SK-N-SH treated with all-trans-retinoic acid at 6 μM for 48 hours (cell line): Measurements from ENCODE around the gene ADGRG1.

Experiments used
- ATAC-seq: fragments of 200-7000 bp; cut with Tn5 transposase; 3 replicates; pipeline ENCODE4 v1.9.1; 2020; ENCODE audit warnings: mild to moderate bottlenecking, moderate library complexity
- ARNTL ChIP-seq: fragments of 450-650 bp; formaldehyde crosslinking; IDR thresholded peaks from 2 replicates; pipeline ENCODE4 v1.5.0; 2020; ENCODE audit warnings: low read depth, mild to moderate bottlenecking, moderate library complexity, borderline replicate concordance
- CSDC2 ChIP-seq: fragments of 250-450 bp; sonication (Bioruptor Pico); IDR thresholded peaks from 2 replicates; pipeline ENCODE4 v1.5.0; 2020; ENCODE audit warnings: mild to moderate bottlenecking, moderate library complexity
- CSRNP3 ChIP-seq: fragments of 250-450 bp; sonication (Bioruptor Pico); IDR thresholded peaks from 2 replicates; pipeline ENCODE4 v1.5.1; 2021; ENCODE audit warnings: mild to moderate bottlenecking, moderate library complexity
- ESRRG ChIP-seq: fragments of 250-450 bp; sonication (Bioruptor Pico); IDR thresholded peaks from 2 replicates; pipeline ENCODE4 v1.6.1; 2021; ENCODE audit warnings: mild to moderate bottlenecking
- GLIS3 ChIP-seq: fragments of 250-450 bp; sonication (Bioruptor Pico); IDR thresholded peaks from 2 replicates; pipeline ENCODE4 v1.5.0; 2020; ENCODE audit warnings: mild to moderate bottlenecking, moderate library complexity
- ISL1 ChIP-seq: fragments of 250-450 bp; sonication (Bioruptor Pico); IDR thresholded peaks from 2 replicates; pipeline ENCODE4 v2.1.2; 2022; ENCODE audit warnings: mild to moderate bottlenecking, moderate library complexity
- OSR1 ChIP-seq: fragments of 250-450 bp; sonication (Bioruptor Pico); IDR thresholded peaks from 2 replicates; pipeline ENCODE4 v1.8.0; 2022; ENCODE audit warnings: moderate library complexity, mild to moderate bottlenecking, inconsistent platforms
- PATZ1 ChIP-seq: fragments of 250-450 bp; sonication (Bioruptor Pico); IDR thresholded peaks from 2 replicates; pipeline ENCODE4 v1.8.0; 2020; ENCODE audit warnings: mild to moderate bottlenecking, moderate library complexity, borderline replicate concordance
- POU6F1 ChIP-seq: fragments of 250-450 bp; sonication (Bioruptor Pico); IDR thresholded peaks from 2 replicates; pipeline ENCODE4 v1.8.0; 2021; ENCODE audit warnings: low read depth, mild to moderate bottlenecking, moderate library complexity, borderline replicate concordance
- PPARA ChIP-seq: fragments of 250-450 bp; sonication (Bioruptor Pico); IDR thresholded peaks from 2 replicates; pipeline ENCODE4 v1.5.0; 2020; ENCODE audit warnings: mild to moderate bottlenecking, borderline replicate concordance
- RARB ChIP-seq: fragments of 250-450 bp; sonication (Bioruptor Pico); IDR thresholded peaks from 2 replicates; pipeline ENCODE4 v1.8.0; 2021; ENCODE audit warnings: mild to moderate bottlenecking, moderate library complexity
- SNAI2 ChIP-seq: fragments of 250-450 bp; sonication (Bioruptor Pico); IDR thresholded peaks from 2 replicates; pipeline ENCODE4 v1.5.0; 2020; ENCODE audit warnings: mild to moderate bottlenecking, moderate library complexity
- TCF4 ChIP-seq: fragments of 250-450 bp; sonication (Bioruptor Pico); IDR thresholded peaks from 2 replicates; pipeline ENCODE4 v1.8.0; 2021; ENCODE audit warnings: mild to moderate bottlenecking, moderate library complexity, borderline replicate concordance
- TOX ChIP-seq: fragments of 250-450 bp; sonication (Bioruptor Pico); IDR thresholded peaks from 2 replicates; pipeline ENCODE4 v1.8.0; 2021; ENCODE audit warnings: mild to moderate bottlenecking, moderate library complexity, borderline replicate concordance
- TSHZ2 ChIP-seq: fragments of 250-450 bp; sonication (Bioruptor Pico); IDR thresholded peaks from 2 replicates; pipeline ENCODE4 v1.5.0; 2020; ENCODE audit warnings: mild to moderate bottlenecking, moderate library complexity
- ZC3H10 ChIP-seq: fragments of 250-450 bp; sonication (Bioruptor Pico); IDR thresholded peaks from 2 replicates; pipeline ENCODE4 v1.5.1; 2021; ENCODE audit warnings: mild to moderate bottlenecking, moderate library complexity
- ZFP3 ChIP-seq: fragments of 250-450 bp; sonication (Bioruptor Pico); IDR thresholded peaks from 2 replicates; pipeline ENCODE4 v1.5.0; 2020; ENCODE audit warnings: mild to moderate bottlenecking, moderate library complexity
- ZNF70 ChIP-seq: fragments of 450-650 bp; formaldehyde crosslinking; IDR thresholded peaks from 2 replicates; pipeline ENCODE4 v1.5.0; 2020; ENCODE audit warnings: mild to moderate bottlenecking, moderate library complexity
- ZNF8 ChIP-seq: fragments of 450-650 bp; formaldehyde crosslinking; IDR thresholded peaks from 2 replicates; pipeline ENCODE4 v1.5.0; 2020; ENCODE audit warnings: mild to moderate bottlenecking, moderate library complexity

The ADGRG1 gene

GRCh38 chr16:57633383-57634064 lies 5.1 kb downstream of the ADGRG1 start (continued):
- TF ChIP-seq TSHZ2 (CRISPR knock-in tag) (no peak), TOX (CRISPR knock-in tag) (no peak), OSR1 (CRISPR knock-in tag) (no peak), ARNTL (no peak)
- TF ChIP-seq, all 23 proteins: peak for 0

GRCh38 chr16:57634171-57634570 lies 5.7 kb downstream of the ADGRG1 start:
- no peak for TF ChIP-seq ZC3H10 (CRISPR knock-in tag)
- no peak for TF ChIP-seq ESRRG
- TF ChIP-seq PPARA (CRISPR knock-in tag): no peak
- TF ChIP-seq CSRNP3 (CRISPR knock-in tag): no peak
- no peak for TF ChIP-seq CSDC2 (CRISPR knock-in tag)
- no peak for TF ChIP-seq OSR1 (CRISPR knock-in tag)
- no peak for TF ChIP-seq SNAI2 (CRISPR knock-in tag)
- TF ChIP-seq ARNTL: no peak
- TF ChIP-seq GLIS3 (CRISPR knock-in tag): no peak
- TF ChIP-seq ISL1: no peak
- TF ChIP-seq PATZ1 (CRISPR knock-in tag): no peak
- TF ChIP-seq POU6F1 (CRISPR knock-in tag): no peak
- TF ChIP-seq ZFP3 (CRISPR knock-in tag): no peak
- TF ChIP-seq TCF4 (CRISPR knock-in tag): no peak
- TF ChIP-seq ZNF70 (CRISPR knock-in tag): no peak
- no peak for TF ChIP-seq TSHZ2 (CRISPR knock-in tag)
- no peak for TF ChIP-seq ZNF8 (CRISPR knock-in tag)
- TF ChIP-seq RARB (CRISPR knock-in tag): no peak
- TF ChIP-seq, all 23 proteins: peak for 0
- peak; percentile 23; the same call in 1 of the 3 replicates for ATAC-seq
